ENCODE results near the gene NRAP.

Gene NRAP

GRCh38 chr10:113609704-113610108 lies 54.1 kb downstream of the NRAP start:
- DNase-seq (ENCODE audit: low read depth in 2 of 2), result no peak

- DNase-seq (ENCODE audit: low read depth in 2 of 2), result no peak
These were observed 58.4 kb downstream of the NRAP start for GRCh38 chr10:113605268-113605978.

GRCh38 chr10:113604572-113604971 lies 59.3 kb downstream of the NRAP start:
- no peak for DNase-seq (ENCODE audit: low read depth in 2 of 2)

DNA sequence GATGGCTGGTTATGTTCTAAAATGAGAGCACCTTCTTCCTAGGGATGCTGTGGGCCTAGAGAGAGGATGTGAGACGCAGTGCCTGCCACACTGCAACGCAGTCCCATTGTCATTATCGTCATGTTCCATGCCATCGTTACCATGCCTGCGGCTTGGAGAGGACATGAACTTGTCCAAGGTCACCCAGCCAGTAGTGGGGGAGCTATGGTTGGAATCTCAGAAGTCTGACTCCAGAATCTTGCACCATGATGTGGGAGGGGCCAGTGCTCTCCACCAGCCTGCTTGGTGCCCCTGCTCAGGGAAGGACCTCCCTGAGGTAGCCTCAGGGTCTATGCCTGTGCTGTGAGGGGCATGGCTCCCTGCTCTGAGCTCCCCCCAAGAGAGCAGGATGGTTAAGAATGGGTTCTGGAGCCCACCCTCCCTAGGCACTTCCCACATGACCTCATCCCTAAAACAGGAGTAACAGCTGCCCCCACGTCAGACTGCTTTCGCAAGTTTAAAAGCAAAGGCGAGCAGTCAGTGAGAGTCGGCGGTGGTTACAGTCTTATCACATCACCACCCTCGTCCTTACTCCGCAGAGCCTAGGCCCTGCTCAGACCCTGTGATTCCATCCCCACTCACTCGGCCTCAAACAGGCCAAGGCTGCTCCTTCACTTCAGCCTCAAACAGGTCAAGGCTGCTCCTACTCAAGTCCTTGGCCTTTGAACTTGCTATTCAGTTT lies 60.6 kb downstream of the NRAP start:
- no peak for DNase-seq (ENCODE audit: low read depth in 2 of 2)

DNA sequence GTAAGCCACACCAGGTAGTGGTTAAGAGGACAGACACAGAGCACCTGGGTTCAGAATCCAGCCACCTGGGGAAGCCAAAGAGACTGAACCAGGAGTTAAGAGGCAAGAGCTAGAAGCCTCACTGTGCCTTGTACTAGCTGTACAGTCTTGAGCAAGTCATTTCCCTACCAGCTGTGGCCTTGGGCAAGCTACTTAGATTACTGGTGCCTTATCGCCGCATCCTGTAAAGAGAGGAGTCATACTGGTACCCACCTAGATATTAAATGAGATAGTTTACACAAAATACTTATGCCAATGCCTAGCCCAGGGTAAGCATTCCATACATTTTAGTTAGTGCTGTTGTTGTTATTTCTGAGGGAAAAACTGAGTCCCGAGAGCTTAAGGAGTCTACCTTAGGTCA lies 63.3 kb downstream of the NRAP start:
- no peak for DNase-seq (ENCODE audit: low read depth in 2 of 2)

GRCh38 chr10:113594652-113595051 lies 69.2 kb downstream of the NRAP start:
- DNase-seq (ENCODE audit: low read depth in 2 of 2), result no peak

DNA sequence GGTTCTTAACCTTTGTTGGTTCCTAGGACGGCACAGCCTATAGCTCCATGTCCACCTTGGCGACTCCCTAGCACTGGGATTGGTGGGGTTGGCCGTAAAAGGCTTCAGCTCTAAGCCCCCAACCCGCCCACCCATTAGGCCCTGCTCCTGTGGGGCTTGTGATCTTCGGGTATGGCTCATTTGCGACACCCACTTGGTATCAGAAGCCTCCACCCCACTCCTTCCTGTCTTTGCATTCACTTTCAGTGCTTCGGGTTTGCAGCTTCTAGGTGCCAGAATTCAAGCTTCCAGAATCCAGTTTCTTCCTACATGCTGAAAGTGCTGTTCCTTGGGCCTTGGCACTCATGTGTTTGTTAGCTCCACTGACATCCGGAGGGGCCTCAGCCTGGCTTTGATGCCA lies 71.5 kb downstream of the NRAP start:
- DNase-seq (ENCODE audit: low read depth in 2 of 2), result no peak

DNA sequence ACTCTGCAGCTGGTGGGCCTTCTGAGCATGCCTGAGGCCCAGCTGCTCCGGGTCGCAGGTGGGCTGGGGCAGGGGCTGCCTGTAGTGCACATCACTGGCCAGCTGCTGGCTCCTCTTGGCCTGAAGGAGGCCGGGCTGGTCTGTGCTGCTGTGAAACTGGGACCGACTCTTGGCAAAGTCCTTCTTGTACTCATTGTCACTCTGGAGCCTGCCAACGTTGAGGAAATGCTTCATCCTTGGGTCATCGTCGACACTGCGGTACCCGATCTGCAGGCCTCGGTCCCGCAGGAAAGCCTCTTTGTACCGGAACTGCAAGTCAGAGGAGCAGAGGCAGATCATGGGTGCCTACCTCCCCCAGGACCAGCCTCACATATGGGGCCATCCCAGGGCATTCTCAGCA lies 73.3 kb downstream of the NRAP start:
- DNase-seq (ENCODE audit: low read depth in 2 of 2), result no peak

DNA sequence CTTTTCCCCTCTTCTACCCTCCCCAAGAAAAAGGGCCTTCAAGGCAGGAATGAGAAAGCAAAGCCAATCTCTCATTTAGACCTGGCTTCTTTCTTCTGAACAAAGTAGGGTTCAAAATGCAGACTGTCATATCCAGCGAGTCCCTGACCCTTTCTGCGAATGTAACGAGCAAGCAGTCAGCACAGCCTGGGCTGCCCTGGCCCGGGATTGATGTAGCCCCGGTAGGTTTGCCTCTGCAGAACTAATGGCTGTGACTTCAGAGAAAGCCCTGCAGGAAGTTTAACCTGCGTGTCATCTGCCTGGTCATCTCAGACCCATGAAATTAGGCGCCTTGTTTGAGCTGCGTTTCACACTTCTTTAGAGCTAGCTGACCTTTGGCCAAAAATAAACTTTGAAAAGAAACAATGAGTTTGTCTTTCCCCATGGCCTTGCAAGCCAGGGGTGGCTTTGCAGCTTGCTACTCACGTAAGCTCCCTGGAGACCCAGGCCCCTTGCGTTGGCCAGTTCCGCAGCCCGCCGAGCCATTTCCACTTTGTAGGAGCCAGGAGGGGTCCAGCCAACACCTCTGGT lies 74.6 kb downstream of the NRAP start:
- no peak for DNase-seq (ENCODE audit: low read depth in 2 of 2)

DNA sequence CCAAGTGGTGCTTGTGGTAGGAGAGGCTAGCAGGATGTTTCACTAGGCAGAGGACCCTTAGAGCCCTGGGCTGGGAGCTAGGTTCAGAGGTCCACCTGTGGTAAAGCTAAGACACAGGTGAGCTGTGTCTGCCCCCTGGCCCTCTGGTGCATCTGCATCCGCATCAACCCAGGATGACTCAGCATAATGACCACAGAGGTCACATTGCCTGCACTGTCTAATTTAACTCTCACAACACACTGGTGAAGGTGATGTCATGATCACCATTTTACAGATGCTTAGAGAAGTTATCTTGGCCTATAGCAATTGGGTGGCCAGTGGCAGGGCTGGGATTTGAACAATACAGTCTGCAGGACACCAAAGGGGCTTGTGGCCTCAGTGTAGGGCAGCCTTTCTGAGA lies 77.9 kb downstream of the NRAP start:
- no peak for DNase-seq (ENCODE audit: low read depth in 2 of 2)

DNA sequence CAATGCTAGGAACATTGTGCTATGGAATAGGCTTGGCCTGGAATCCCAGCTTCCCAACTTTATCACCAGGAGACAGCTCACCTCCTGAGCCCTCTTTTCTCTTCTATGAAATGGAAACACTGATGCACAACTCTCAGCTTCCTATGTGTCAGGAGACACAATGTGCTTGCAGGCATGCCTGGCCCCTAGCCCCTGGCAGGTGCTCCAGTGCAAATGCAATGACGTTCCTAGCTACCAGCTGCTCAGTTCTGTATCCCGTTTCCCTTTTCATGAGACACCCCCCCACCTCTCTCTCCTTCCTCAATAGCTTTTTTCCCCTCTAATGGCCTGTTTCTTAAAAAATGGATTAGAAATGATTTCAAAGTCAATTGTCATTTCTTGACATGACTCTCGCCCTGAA lies 80.3 kb downstream of the NRAP start:
- DNase-seq (ENCODE audit: low read depth in 2 of 2), result no peak

- no peak for DNase-seq (ENCODE audit: low read depth in 2 of 2)
These were observed 82.7 kb downstream of the NRAP start for GRCh38 chr10:113581092-113581491.

GRCh38 chr10:113578773-113579172 lies 85.1 kb downstream of the NRAP start:
- no peak for DNase-seq (ENCODE audit: low read depth in 2 of 2)

DNA sequence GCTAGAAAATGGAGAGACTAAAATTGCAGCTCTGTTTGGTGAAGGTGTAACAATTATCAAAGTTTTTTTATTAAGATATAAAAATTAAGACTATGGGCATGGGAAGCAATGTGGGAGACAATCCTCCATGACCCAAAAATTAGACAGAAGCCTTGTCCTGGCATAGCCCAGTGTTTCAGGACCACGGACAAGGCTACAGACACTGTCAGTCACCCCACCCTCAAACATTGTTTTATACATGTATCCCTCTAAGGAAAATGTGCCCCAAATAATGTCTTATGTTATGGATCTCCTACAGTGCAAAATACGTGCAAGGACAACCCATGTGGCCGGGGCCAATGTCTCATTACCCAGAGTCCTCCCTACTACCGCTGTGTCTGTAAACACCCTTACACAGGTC lies 87.0 kb downstream of the NRAP start:
- no peak for DNase-seq (ENCODE audit: low read depth in 2 of 2)

DNA sequence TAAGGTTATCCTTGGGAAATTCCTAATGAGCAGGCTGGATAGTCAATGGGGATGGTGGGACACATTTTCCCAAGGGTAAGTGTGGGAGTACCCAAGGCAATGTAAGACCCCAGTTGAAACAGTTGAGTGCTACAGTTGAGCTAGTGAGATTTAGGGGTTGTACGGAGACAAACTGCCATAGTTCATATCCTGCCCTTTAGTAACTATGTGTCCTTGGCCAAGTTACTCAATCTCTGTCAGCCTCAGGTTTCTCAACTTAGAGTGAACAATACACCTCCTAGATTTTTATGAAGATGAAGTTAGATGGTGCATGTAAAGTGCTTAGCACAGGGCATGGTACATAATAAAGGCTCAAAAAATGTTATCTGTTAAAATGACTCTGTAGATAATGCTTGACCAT lies 90.5 kb downstream of the NRAP start:
- no peak for DNase-seq (ENCODE audit: low read depth in 2 of 2)

- no peak for DNase-seq (ENCODE audit: low read depth in 2 of 2)
These were observed 91.1 kb downstream of the NRAP start for GRCh38 chr10:113572520-113573290.

DNA sequence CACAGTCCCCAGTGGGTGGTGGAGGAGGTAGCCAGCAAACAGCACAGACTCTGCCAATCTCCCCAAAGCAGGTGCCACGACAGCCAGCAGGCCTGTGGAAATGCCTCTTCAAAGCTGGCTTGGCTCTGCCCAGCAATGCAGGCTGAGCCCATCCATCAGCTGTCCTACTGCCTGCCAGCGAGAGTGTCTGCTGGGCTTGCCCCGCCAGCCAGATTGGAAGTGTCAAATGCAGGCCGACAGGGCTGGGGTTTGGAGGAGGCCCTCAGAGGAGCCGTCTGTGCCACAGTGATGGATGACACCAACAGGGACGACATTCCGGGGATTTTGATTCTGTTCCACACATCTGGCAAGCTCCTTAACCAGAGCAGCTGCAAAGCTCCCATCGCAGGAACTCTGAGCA lies 94.3 kb downstream of the NRAP start:
- DNase-seq (ENCODE audit: low read depth in 2 of 2), result no peak

DNA sequence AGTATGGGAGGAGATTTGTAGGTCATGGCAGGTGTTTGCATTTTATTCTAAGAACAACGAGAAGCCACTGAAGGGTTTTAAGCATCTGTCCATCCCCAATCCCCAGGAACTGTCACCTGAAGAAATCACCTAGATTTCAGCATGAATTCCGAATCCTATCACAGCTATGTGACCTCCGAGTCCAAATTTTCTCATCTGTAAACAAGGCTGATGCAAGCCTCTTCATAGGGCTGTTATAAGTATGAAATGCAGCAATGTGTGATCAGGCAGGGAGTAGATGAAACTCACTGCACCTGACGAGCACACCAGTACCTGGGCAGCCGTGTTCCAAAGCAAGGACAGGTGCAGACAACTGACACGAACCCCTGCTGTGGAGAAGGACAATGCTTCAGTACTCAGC lies 97.0 kb downstream of the NRAP start:
- DNase-seq (ENCODE audit: low read depth in 2 of 2), result no peak

DNA sequence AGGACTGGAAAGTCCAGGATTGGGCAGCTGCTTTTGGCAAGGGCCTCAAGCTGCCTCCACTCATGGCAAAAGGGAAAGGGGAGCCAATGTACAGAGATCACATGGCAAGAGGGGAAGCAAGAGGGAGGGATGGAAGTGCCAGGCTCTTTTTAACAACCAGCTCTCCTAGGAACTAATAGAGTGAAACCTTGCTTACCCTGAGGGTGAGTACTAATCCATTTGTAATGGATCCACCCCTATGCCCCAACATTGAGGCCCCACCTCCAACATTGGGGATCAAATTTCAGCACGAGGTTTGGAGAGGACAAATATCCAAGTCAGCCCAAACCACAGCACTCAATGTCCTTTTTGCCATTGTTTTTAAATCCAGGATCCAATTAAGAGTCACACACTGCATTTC lies 98.5 kb downstream of the NRAP start:
- no peak for DNase-seq (ENCODE audit: low read depth in 2 of 2)

DNA sequence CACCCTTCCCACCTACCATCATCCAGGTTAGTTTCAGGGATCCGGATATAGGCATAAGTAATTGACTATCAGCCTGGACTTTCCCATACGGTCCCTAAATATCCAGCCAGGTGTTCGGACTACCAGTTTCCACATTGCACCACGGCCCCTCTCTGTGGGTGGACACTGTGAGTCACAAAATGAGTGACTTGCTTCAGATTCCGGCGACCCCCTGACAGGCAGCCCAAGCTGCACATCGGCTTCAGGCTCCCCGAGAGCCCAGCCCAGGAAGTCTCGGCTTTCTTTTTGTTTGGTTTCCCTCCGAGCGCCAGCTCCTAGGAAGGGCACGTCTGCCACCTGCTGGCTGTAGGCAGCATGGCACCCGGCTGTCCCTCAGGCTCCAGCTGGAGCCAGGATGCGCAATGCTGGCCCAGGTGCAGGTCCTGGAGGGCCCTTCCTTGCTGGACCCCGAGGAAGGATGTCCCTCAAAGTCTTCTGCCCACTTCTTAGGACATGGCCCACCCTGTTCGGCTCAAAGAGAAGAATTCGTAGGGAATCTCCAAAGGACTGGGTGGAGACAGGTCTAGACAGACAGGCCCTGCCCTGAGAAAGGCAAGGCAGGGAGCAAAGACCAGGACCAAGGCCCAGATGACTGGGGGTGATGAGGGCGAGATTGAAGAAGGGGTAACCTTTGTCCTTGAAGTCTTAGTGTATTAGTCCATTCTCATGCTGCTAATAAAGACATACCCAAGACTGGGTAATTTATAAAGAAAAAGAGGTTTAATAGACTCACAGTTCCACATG lies 100.3 kb downstream of the NRAP start:
- DNase-seq (ENCODE audit: low read depth in 2 of 2), result peak; percentile 44 to 69

DNA sequence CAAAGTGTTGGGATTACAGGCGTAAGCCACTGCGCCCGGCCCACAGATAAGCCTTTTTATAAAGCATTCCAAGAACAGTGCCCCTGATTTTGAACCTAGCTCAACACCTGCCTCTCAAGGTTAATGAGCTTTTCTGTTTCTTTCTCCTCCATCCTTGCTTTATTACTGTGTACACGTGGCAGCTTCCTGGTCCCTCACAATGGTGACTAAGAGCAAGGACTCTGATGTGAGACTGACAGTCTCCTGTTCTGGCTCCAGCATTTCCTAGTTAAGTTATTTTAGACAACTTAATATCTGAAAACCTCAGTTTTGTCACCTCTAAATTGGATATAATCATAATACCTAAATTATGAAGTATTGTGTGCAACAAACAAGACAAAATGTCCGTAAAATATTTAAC lies 101.1 kb downstream of the NRAP start:
- DNase-seq (ENCODE audit: low read depth in 2 of 2), result no peak

- DNase-seq (ENCODE audit: low read depth in 2 of 2), result no peak
These were observed 101.8 kb downstream of the NRAP start for GRCh38 chr10:113562069-113562468.
